Esophagus squamous epithelium (tissue), 5 donors: ENCODE results near the gene SNRPE. TPM values are rescaled to one million over a fixed set of nuclear protein-coding genes. Genes with fewer than 3 reads are reported as not detected.

Experiments
- DNase-seq: peaks from one replicate; lab custom pipeline; 2025; lab: John Stamatoyannopoulos, UW
- H3K27ac ChIP-seq, 4 donors: fragments of 200-600 bp; sonication (generic); one replicate each; pipeline ENCODE4 v1.5.1; 2016 to 2019; ENCODE audit warnings: mild to moderate bottlenecking in 1 of 4
- H3K27me3 ChIP-seq, 4 donors: fragments of 200-600 bp; sonication (generic); 1 replicate in 3 of 4; 2 replicates in 1 of 4; pipeline versions ENCODE4 v1.5.1 to v1.6.0; 2017 to 2021; ENCODE audit warnings: antibody characterized with exemption in 1 of 4
- H3K36me3 ChIP-seq, 3 donors: fragments of 200-600 bp; sonication (generic); one replicate each; pipeline ENCODE4 v1.5.1; 2016 to 2019
- H3K4me1 ChIP-seq, 3 donors: fragments of 200-600 bp; sonication (generic); one replicate each; pipeline ENCODE4 v1.5.1; 2017 to 2019
- H3K4me3 ChIP-seq, 4 donors: fragments of 200-600 bp; sonication (generic); 1 replicate in 3 of 4; 2 replicates in 1 of 4; pipeline ENCODE4 v1.5.1; 2016 to 2019; ENCODE audit warnings: mild to moderate bottlenecking in 2 of 4, moderate library complexity in 1 of 4
- H3K9me3 ChIP-seq, 3 donors: fragments of 200-600 bp; sonication (generic); one replicate each; pipeline ENCODE4 v1.5.1; 2016 to 2019
- POLR2A ChIP-seq, 4 donors: fragments of 450-650 bp; IDR thresholded peaks; one replicate each; pipeline ENCODE4 v1.6.1; 2017; ENCODE audit warnings: antibody characterized with exemption in 4 of 4, mild to moderate bottlenecking in 4 of 4, moderate library complexity in 3 of 4
- WGBS, 2 donors: methylation state at CpG; one replicate each; pipeline ENCODE4 v1.1.5; 2018; 5-methylcytosine and 5-hydroxymethylcytosine counted together
- intact Hi-C: fragments of 100-400 bp; cut with DNase I; formaldehyde crosslinking; loops from one replicate; pipeline ENCODE4 v1.15.0; 2022
- total RNA-seq, 4 donors: library from RNA; depleted of rRNA; stranded (reverse); fragments of >200 nt; gene quantifications; one replicate each; pipeline ENCODE4 v1.1.0, GENCODE V29; 2016
- TF ChIP-seq, protein P1 (sequence below), 6 experiments: fragments of 450-650 bp in 4 of 6; fragments of 200-600 bp in 2 of 6; sonication (generic) in 2 of 6; IDR thresholded peaks; one replicate each; pipeline ENCODE4 v1.5.1; 2016 to 2019; ENCODE audit warnings: antibody characterized with exemption in 6 of 6, mild to moderate bottlenecking in 4 of 6, moderate library complexity in 4 of 6
- donor health status: DM: yes; HTN: yes; CAD: no.

Gene SNRPE
- total RNA-seq, 4 donors from 2014 or later, result 14.2 to 60.1 (median 54.7) TPM

DNA sequence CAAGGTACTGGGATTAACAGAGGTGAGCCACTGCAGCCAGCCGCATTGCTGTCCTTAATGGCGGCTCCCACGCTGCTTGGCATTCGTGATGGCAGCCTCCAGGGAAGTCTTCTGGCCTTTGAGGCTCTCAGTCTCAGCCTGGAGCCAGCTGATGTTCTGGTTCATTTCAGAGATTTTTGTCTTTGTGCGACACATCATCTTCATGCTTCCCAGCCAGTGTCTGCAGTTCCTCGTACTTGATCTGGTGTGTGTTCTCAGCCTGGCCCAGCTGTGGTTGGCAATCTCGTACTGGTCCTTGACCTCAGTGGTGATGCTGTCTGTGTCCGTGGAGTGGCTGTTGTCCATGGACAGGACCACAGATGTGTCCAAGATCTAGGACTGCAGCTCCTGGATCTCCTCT, 11.7 kb downstream of the SNRPE start:
- intact Hi-C loops, result loop anchor here (5.0 kb wide), 1 partner anchor 249 kb away; no protein-coding TSS in a partner anchor
- Histone ChIP-seq H3K36me3 (peaks cover 0 to 57% (median 15%) of the 10 kb centered on the region in 3 donors), H3K27ac (no peak overlapping the region), H3K4me1 (peaks cover 0 to 10% (median 0%) of the 10 kb centered on the region in 3 donors), H3K9me3 (no peaks in the 10 kb centered on the region), H3K27me3 (no peaks in the 10 kb centered on the region), H3K4me3 (no peak overlapping the region)
- 86 to 93% methylated on average over 7 to 8 of the region's 8 CpGs for WGBS, 2 donors
- TF ChIP-seq, protein P1, sequence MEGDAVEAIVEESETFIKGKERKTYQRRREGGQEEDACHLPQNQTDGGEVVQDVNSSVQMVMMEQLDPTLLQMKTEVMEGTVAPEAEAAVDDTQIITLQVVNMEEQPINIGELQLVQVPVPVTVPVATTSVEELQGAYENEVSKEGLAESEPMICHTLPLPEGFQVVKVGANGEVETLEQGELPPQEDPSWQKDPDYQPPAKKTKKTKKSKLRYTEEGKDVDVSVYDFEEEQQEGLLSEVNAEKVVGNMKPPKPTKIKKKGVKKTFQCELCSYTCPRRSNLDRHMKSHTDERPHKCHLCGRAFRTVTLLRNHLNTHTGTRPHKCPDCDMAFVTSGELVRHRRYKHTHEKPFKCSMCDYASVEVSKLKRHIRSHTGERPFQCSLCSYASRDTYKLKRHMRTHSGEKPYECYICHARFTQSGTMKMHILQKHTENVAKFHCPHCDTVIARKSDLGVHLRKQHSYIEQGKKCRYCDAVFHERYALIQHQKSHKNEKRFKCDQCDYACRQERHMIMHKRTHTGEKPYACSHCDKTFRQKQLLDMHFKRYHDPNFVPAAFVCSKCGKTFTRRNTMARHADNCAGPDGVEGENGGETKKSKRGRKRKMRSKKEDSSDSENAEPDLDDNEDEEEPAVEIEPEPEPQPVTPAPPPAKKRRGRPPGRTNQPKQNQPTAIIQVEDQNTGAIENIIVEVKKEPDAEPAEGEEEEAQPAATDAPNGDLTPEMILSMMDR (IDR thresholded peaks at IDR 0.05), result no peak
- no peak for DNase-seq

DNA sequence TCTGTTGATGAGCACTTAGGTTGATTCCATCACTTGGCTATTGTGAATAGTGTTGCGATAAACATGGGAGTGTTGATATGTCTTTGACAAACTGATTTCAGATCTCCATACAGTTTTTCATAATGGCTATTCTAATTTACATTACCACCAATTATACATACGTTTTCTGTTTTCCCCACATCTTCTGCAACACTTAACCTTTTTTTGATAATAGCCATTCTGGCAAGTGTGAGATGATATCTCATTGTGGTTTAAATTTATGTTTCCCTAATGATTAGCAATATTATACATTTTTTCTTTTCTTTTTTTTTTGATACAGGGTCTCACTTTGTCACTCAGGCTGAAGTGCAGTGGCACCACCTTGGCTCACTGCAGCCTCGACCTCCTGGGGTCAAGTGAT, 17.0 kb downstream of the SNRPE start:
- Histone ChIP-seq H3K4me3 (no peak overlapping the region), H3K27ac (no peak overlapping the region), H3K36me3 (peaks cover 0 to 13% (median 0%) of the 10 kb centered on the region in 3 donors), H3K4me1 (no peaks in the 10 kb centered on the region), H3K9me3 (no peaks in the 10 kb centered on the region), H3K27me3 (no peaks in the 10 kb centered on the region)
- TF ChIP-seq POLR2A (IDR thresholded peaks at IDR 0.05), result no peak
- TF ChIP-seq, protein P1 (IDR thresholded peaks at IDR 0.05), result no peak
- WGBS, 2 donors, result 79% methylated on average over 3 of the region's 3 CpGs
- intact Hi-C loops, result no loop called here
- DNase-seq, result no peak

DNA sequence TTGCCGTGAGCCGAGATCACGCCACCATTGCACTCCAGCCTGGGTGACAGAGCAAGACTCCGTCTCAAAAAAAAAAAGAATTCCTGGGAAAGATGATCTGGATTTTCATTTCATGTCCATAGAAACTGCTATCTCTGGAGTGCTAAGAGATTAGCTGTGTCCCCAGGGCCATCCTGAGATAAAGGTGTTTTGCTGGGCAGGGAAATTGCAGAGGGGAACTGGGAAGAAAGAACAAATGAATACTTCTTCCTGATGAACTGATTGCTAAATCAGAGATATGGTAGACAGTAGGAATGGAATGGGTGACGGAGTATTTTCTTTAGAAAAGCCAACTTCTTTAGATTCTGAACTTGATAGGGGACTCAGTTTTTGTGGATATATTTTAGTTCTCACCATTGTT, 19.2 kb downstream of the SNRPE start:
- intact Hi-C loops, result no loop called here
- Histone ChIP-seq H3K4me3 (no peak overlapping the region), H3K9me3 (no peaks in the 10 kb centered on the region), H3K36me3 (peaks cover 0 to 7% (median 0%) of the 10 kb centered on the region in 3 donors), H3K27ac (no peak overlapping the region), H3K27me3 (no peaks in the 10 kb centered on the region), H3K4me1 (no peaks in the 10 kb centered on the region)
- WGBS, 2 donors, result 74 to 89% methylated on average over 4 to 5 of the region's 5 CpGs
- DNase-seq, result no peak
- TF ChIP-seq, protein P1 (IDR thresholded peaks at IDR 0.05), result no peak
- no peak for TF ChIP-seq POLR2A (IDR thresholded peaks at IDR 0.05)

DNA sequence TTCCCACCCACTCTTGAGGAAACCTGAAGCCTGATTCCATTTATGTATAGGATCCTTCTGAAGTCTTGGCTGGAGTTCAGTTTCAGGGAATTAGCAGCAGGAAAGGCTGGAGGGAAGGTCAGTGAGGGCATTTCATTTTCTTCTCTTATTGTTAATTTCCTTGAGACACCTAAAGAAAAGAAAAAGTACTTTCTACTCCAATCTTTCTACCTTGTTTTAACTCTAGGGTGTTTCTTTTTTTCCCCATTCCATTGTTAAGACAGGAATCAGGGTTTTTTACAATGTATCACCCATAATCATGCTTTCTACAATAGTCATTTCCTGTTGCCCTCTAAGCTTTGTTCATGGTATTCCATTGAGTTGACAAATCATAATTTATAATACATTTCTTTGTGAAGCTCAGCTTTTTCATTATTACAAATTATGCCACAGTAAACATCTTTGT, 27.4 kb downstream of the SNRPE start:
- intact Hi-C loops, result no loop called here
- DNase-seq, result no peak
- H3K4me1 ChIP-seq, result no peaks in the 10 kb centered on the region
- H3K9me3 ChIP-seq, result peaks cover 0 to under 1% (median 0%) of the 10 kb centered on the region in 3 donors
- no peak overlapping the region for H3K4me3 ChIP-seq
- peak overlapping the region in 1 of 4 donors; percentile 4 for H3K27ac ChIP-seq
- TF ChIP-seq, protein P1 (IDR thresholded peaks at IDR 0.05), result no peak
- no peak for TF ChIP-seq POLR2A (IDR thresholded peaks at IDR 0.05)
- no peaks in the 10 kb centered on the region for H3K36me3 ChIP-seq
- no peaks in the 10 kb centered on the region for H3K27me3 ChIP-seq

DNA sequence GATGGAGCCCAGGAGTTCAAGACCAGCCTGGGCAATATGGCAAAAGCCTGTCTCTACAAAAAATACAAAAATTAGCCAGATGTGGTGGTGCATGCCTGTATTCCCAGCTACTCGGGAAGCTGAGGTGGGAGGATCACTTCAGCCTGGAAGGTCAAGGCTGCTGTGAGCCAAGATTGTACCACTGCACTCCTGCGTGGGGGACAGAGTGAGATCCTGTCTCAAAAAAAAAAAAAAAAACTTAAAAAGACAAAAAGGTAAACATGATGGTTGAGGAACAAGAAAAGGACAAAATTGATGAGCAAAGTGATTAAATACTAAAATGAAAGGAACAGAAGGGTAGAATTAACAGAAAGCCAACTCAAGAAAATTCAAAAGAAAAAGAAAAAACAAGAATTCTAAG, 30.6 kb downstream of the SNRPE start:
- WGBS, 2 donors, result 65 to 67% methylated on average over 2 of the region's 2 CpGs
- H3K27me3 ChIP-seq, result no peaks in the 10 kb centered on the region
- intact Hi-C loops, result no loop called here
- no peak overlapping the region for H3K27ac ChIP-seq
- no peaks in the 10 kb centered on the region for H3K4me1 ChIP-seq
- peaks cover 0 to 13% (median 6%) of the 10 kb centered on the region in 3 donors for H3K9me3 ChIP-seq
- TF ChIP-seq POLR2A (IDR thresholded peaks at IDR 0.05), result no peak
- TF ChIP-seq, protein P1 (IDR thresholded peaks at IDR 0.05), result no peak
- H3K36me3 ChIP-seq, result no peaks in the 10 kb centered on the region
- no peak for DNase-seq
- no peak overlapping the region for H3K4me3 ChIP-seq
